OCI-LY1 (cell line): ENCODE results near the gene ABLIM3.

ENCODE experiments used
- H2AFZ ChIP-seq: fragments of 200-600 bp; sonication (generic), shearing (Covaris generic); 2 replicates; pipeline ENCODE4 v1.6.0; 2014; ENCODE audit warnings: antibody characterized with exemption, mild to moderate bottlenecking, low read length
- H3F3A ChIP-seq: fragments of 200-600 bp; sonication (generic), shearing (Covaris generic); 2 replicates; pipeline ENCODE4 v1.6.0; 2014; ENCODE audit warnings: mild to moderate bottlenecking, antibody characterized with exemption, low read length, moderate library complexity; ENCODE audit not compliant: insufficient read depth
- H3K27ac ChIP-seq: fragments of 200-600 bp; sonication (generic); 2 replicates; pipeline ENCODE4 v1.5.1; 2014; ENCODE audit warnings: low read length, mixed run types, mild to moderate bottlenecking, low read depth; ENCODE audit not compliant: poor library complexity, severe bottlenecking
- H3K27me3 ChIP-seq: fragments of 200-600 bp; sonication (generic); 2 replicates; pipeline ENCODE4 v1.6.0; 2014; ENCODE audit warnings: antibody characterized with exemption, mild to moderate bottlenecking, low read length, moderate library complexity; ENCODE audit not compliant: insufficient read depth
- H3K36me3 ChIP-seq: fragments of 200-600 bp; sonication (generic); 2 replicates; pipeline ENCODE4 v1.6.1; 2014; ENCODE audit warnings: mild to moderate bottlenecking, antibody characterized with exemption, low read length, moderate library complexity, mixed read lengths; ENCODE audit not compliant: insufficient read depth
- H3K4me1 ChIP-seq: fragments of 200-600 bp; sonication (generic); 2 replicates; pipeline ENCODE4 v1.5.1; 2014; ENCODE audit warnings: mild to moderate bottlenecking, low read length, moderate library complexity; ENCODE audit not compliant: insufficient read depth, severe bottlenecking
- H3K4me2 ChIP-seq: fragments of 200-600 bp; sonication (generic), shearing (Covaris generic); 2 replicates; pipeline ENCODE4 v1.6.1; 2014; ENCODE audit warnings: low read length
- H3K4me3 ChIP-seq: fragments of 200-600 bp; sonication (generic); 2 replicates; pipeline ENCODE4 v1.5.1; 2014; ENCODE audit warnings: low read length, low read depth, mild to moderate bottlenecking, mixed read lengths; ENCODE audit not compliant: poor library complexity, severe bottlenecking
- H3K79me2 ChIP-seq: fragments of 200-600 bp; shearing (Covaris generic); 2 replicates; pipeline ENCODE4 v1.6.1; 2016; ENCODE audit warnings: mixed run types, low read length, mixed read lengths; ENCODE audit not compliant: insufficient read depth
- H3K9ac ChIP-seq: fragments of 200-600 bp; sonication (generic), shearing (Covaris generic); 2 replicates; pipeline ENCODE4 v1.6.1; 2014; ENCODE audit warnings: mild to moderate bottlenecking, low read length, mixed read lengths
- H3K9me2 ChIP-seq: fragments of 200-600 bp; sonication (generic), shearing (Covaris generic); 2 replicates; pipeline ENCODE4 v1.6.1; 2014; ENCODE audit warnings: low read depth, mild to moderate bottlenecking, low read length, mixed read lengths
- H3K9me3 ChIP-seq: fragments of 200-600 bp; shearing (Covaris generic); 2 replicates; pipeline ENCODE4 v1.6.1; 2014; ENCODE audit warnings: low read length, mixed read lengths
- H4K20me1 ChIP-seq: fragments of 200-600 bp; sonication (generic), shearing (Covaris generic); 2 replicates; pipeline ENCODE4 v1.6.0; 2016; ENCODE audit warnings: mild to moderate bottlenecking, low read length; ENCODE audit not compliant: insufficient read depth
- EZH2 ChIP-seq: fragments of 200-600 bp; sonication (generic), shearing (Covaris generic); IDR thresholded peaks from 2 replicates; pipeline ENCODE4 v1.8.0; 2017; ENCODE audit warnings: borderline replicate concordance, mixed run types, mild to moderate bottlenecking, antibody characterized with exemption, low read length, moderate library complexity, mixed read lengths
- TF ChIP-seq, protein P1 (sequence below): fragments of 200-600 bp; sonication (generic), shearing (Covaris generic); IDR thresholded peaks from 2 replicates; pipeline ENCODE4 v1.5.1; 2017; ENCODE audit warnings: mild to moderate bottlenecking, antibody characterized with exemption, low read length, moderate library complexity, mixed read lengths

Gene ABLIM3

DNA sequence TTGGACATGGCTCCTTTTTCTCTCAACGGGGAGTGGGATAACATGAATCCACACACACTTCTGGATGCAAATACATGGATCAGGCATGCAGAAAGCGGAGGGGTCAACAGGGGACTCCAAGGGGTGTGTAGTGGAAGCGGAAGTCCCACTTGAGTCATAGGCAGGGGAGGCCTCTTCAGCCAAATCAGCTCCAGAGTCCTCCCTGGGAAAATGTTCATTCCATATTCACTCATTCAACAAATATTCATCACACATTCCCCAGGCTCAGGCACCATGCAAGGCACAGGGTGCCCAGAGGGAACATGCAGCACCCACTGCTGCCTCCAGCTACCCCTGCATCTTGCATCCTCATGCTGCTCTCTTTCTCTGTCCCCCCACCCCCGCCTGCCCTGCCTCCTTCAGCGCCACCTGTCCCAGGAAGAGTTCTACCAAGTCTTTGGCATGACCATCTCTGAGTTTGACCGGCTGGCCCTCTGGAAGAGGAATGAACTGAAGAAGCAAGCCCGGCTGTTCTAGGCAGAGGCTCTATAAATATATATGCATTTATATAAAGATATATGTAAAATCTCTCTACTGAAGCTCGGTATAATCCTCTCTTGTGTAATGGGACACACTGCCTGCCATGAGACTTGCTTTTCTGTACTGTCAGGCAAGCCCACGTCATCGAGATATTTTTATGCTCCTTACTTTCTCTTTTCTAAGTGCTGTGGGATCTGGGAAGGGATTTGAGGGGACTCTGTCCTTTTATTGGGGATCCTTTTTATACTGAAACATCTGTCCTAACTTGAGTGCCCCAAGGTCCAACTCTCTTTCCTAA lies 116.8 kb downstream of the ABLIM3 start:
- Histone ChIP-seq H3K4me2 (no peak overlapping the region), H4K20me1 (no peaks in the 10 kb centered on the region), H3K79me2 (no peaks in the 10 kb centered on the region), H3K4me1 (no peaks in the 10 kb centered on the region), H3F3A (no peaks in the 10 kb centered on the region), H3K27me3 (no peaks in the 10 kb centered on the region), H3K4me3 (no peak overlapping the region), H3K9ac (no peak overlapping the region), H3K36me3 (no peaks in the 10 kb centered on the region), H2AFZ (no peak overlapping the region), H3K9me2 (no peaks in the 10 kb centered on the region), H3K27ac (no peak overlapping the region), H3K9me3 (no peaks in the 10 kb centered on the region)
- TF ChIP-seq EZH2 = no peak
- TF ChIP-seq, protein P1, sequence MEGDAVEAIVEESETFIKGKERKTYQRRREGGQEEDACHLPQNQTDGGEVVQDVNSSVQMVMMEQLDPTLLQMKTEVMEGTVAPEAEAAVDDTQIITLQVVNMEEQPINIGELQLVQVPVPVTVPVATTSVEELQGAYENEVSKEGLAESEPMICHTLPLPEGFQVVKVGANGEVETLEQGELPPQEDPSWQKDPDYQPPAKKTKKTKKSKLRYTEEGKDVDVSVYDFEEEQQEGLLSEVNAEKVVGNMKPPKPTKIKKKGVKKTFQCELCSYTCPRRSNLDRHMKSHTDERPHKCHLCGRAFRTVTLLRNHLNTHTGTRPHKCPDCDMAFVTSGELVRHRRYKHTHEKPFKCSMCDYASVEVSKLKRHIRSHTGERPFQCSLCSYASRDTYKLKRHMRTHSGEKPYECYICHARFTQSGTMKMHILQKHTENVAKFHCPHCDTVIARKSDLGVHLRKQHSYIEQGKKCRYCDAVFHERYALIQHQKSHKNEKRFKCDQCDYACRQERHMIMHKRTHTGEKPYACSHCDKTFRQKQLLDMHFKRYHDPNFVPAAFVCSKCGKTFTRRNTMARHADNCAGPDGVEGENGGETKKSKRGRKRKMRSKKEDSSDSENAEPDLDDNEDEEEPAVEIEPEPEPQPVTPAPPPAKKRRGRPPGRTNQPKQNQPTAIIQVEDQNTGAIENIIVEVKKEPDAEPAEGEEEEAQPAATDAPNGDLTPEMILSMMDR = no peak

DNA sequence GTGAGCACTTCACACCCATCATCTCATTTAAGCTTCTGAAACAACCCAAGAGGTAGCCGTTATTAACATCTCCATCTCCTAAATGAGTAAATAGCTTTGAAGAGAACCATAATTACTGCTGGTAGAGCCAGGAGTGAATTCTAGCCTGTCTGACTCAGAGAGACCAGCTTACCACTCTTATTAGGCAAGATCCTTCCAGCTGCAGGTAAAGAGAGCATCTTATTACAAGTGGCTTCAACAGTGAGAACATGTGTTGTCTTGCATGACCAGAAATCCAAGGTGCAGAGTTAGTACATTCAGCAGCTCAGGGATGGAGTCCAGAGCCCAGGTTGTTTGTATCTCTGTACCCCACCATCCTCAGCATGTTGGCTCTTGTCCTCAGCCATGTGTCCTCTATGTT lies 119.5 kb downstream of the ABLIM3 start:
- no peaks in the 10 kb centered on the region for H3K9me2 ChIP-seq
- no peaks in the 10 kb centered on the region for H3K36me3 ChIP-seq
- TF ChIP-seq, protein P1 = no peak
- no peak for TF ChIP-seq EZH2
- no peaks in the 10 kb centered on the region for H3K79me2 ChIP-seq
- no peak overlapping the region for H3K27ac ChIP-seq
- H3K4me3 ChIP-seq = no peak overlapping the region
- H3K4me1 ChIP-seq = peaks cover 5% of the 10 kb centered on the region
- H4K20me1 ChIP-seq = no peaks in the 10 kb centered on the region
- no peaks in the 10 kb centered on the region for H3K27me3 ChIP-seq
- H3K9ac ChIP-seq = no peak overlapping the region
- no peaks in the 10 kb centered on the region for H3F3A ChIP-seq
- no peak overlapping the region for H2AFZ ChIP-seq
- no peaks in the 10 kb centered on the region for H3K9me3 ChIP-seq
- no peak overlapping the region for H3K4me2 ChIP-seq

DNA sequence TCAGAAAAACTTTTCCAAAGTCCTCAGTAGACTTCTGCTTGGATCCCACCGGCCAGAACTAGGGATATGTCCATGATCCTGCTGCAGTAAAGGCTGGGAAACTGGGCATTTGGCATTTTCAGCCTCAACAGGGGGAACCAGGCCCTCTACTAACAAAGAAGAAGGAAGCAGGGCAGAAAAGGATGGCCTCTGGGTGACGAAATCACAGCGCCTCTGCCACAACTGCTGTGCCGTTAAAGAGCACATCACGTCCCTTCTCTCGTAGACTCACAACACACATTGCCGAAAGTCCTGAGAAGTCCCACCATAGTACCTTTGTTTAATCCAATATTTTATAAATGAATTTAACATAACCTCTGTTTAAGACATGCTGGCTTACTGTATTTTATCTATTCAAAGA lies 120.0 kb downstream of the ABLIM3 start:
- H3K9me3 ChIP-seq = no peaks in the 10 kb centered on the region
- H3K27ac ChIP-seq = no peak overlapping the region
- H3F3A ChIP-seq = no peaks in the 10 kb centered on the region
- H4K20me1 ChIP-seq = no peaks in the 10 kb centered on the region
- H3K4me1 ChIP-seq = peaks cover 5% of the 10 kb centered on the region
- TF ChIP-seq EZH2 = no peak
- TF ChIP-seq, protein P1 = no peak
- no peaks in the 10 kb centered on the region for H3K9me2 ChIP-seq
- H3K4me2 ChIP-seq = no peak overlapping the region
- no peak overlapping the region for H2AFZ ChIP-seq
- no peaks in the 10 kb centered on the region for H3K79me2 ChIP-seq
- H3K27me3 ChIP-seq = no peaks in the 10 kb centered on the region
- no peak overlapping the region for H3K4me3 ChIP-seq
- H3K36me3 ChIP-seq = no peaks in the 10 kb centered on the region
- no peak overlapping the region for H3K9ac ChIP-seq
